Astrocyte (in vitro differentiated cells and primary cell): ENCODE measurements around the gene SHOC2. TPM values are rescaled to one million over a fixed set of nuclear protein-coding genes. Genes with fewer than 3 reads are reported as not detected.

Experiments
- DNase-seq: peaks from one replicate; pipeline ENCODE4 v3.0.0-alpha.2; 2010; ENCODE audit warnings: low read depth
- FAIRE-seq: peaks from 2 replicates; lab custom pipeline; 2011; peaks lifted over from hg19 to GRCh38; lab: Jason Lieb, UNC
- H2AFZ ChIP-seq: 2 replicates; pipeline ENCODE4 v1.6.0; 2012; ENCODE audit warnings: low read depth, low read length, inconsistent platforms
- H3K27ac ChIP-seq: 2 replicates; pipeline ENCODE4 v1.5.1; 2011; ENCODE audit warnings: low read depth, low read length, inconsistent platforms
- H3K27me3 ChIP-seq: 2 replicates; pipeline ENCODE4 v1.6.0; 2011; ENCODE audit warnings: low read length, inconsistent platforms; ENCODE audit not compliant: insufficient read depth
- H3K36me3 ChIP-seq: 2 replicates; pipeline ENCODE4 v1.5.1; 2011; ENCODE audit warnings: low read length, inconsistent platforms; ENCODE audit not compliant: insufficient read depth
- H3K4me1 ChIP-seq: 2 replicates; pipeline ENCODE4 v1.5.1; 2011; ENCODE audit warnings: low read length, inconsistent platforms; ENCODE audit not compliant: insufficient read depth
- H3K4me2 ChIP-seq: 2 replicates; pipeline ENCODE4 v1.6.0; 2012; ENCODE audit warnings: low read length, inconsistent platforms
- H3K4me3 ChIP-seq: 2 replicates; pipeline ENCODE4 v1.5.1; 2011; ENCODE audit warnings: low read depth, mild to moderate bottlenecking, low read length, inconsistent platforms; ENCODE audit not compliant: insufficient read depth
- H3K79me2 ChIP-seq: 2 replicates; pipeline ENCODE4 v1.6.0; 2012; ENCODE audit warnings: mild to moderate bottlenecking, low read length, inconsistent platforms; ENCODE audit not compliant: insufficient read depth
- H3K9ac ChIP-seq: 2 replicates; pipeline ENCODE4 v1.6.0; 2012; ENCODE audit warnings: mild to moderate bottlenecking, low read length, inconsistent platforms
- H3K9me3 ChIP-seq: 2 replicates; pipeline ENCODE4 v1.5.1; 2012; ENCODE audit warnings: low read depth, mild to moderate bottlenecking, low read length, inconsistent platforms; ENCODE audit not compliant: insufficient read depth
- H4K20me1 ChIP-seq: 2 replicates; pipeline ENCODE4 v1.6.0; 2012; ENCODE audit warnings: low read length, inconsistent platforms; ENCODE audit not compliant: insufficient read depth
- H3K27ac Mint-ChIP-seq: one replicate; pipeline ENCODE4 v1.8.0; 2021; ENCODE audit warnings: mild to moderate bottlenecking, mixed read lengths; ENCODE audit not compliant: unreplicated experiment
- H3K27me3 Mint-ChIP-seq: one replicate; pipeline ENCODE4 v1.8.0; 2021; ENCODE audit warnings: low read depth, mixed read lengths; ENCODE audit not compliant: unreplicated experiment
- H3K36me3 Mint-ChIP-seq: one replicate; pipeline ENCODE4 v1.8.0; 2021; ENCODE audit warnings: low read depth, mixed read lengths; ENCODE audit not compliant: unreplicated experiment
- H3K4me1 Mint-ChIP-seq: one replicate; pipeline ENCODE4 v1.8.0; 2021; ENCODE audit warnings: low read depth, mixed read lengths; ENCODE audit not compliant: unreplicated experiment
- H3K4me3 Mint-ChIP-seq: one replicate; pipeline ENCODE4 v1.8.0; 2021; ENCODE audit warnings: mild to moderate bottlenecking, moderate library complexity, mixed read lengths; ENCODE audit not compliant: unreplicated experiment
- H3K9me3 Mint-ChIP-seq: one replicate; pipeline ENCODE4 v1.8.0; 2021; ENCODE audit warnings: mild to moderate bottlenecking, mixed read lengths; ENCODE audit not compliant: unreplicated experiment
- EZH2 ChIP-seq: IDR thresholded peaks from 2 replicates; pipeline ENCODE4 v1.6.1; 2012; ENCODE audit warnings: mild to moderate bottlenecking, low read length, inconsistent platforms; ENCODE audit not compliant: insufficient read depth
- total RNA-seq: library from RNA; stranded (reverse); gene quantifications from 2 replicates; pipeline ENCODE4 v1.2.1, GENCODE V29; 2021
- TF ChIP-seq, protein P1 (sequence below): IDR thresholded peaks from 2 replicates; pipeline ENCODE4 v1.5.1; 2011; ENCODE audit warnings: low read depth, mild to moderate bottlenecking, inconsistent platforms, low read length, moderate library complexity; ENCODE audit not compliant: insufficient read depth

Gene SHOC2
- total RNA-seq, 1 donor from 2014 or later = 80.7 TPM

DNA sequence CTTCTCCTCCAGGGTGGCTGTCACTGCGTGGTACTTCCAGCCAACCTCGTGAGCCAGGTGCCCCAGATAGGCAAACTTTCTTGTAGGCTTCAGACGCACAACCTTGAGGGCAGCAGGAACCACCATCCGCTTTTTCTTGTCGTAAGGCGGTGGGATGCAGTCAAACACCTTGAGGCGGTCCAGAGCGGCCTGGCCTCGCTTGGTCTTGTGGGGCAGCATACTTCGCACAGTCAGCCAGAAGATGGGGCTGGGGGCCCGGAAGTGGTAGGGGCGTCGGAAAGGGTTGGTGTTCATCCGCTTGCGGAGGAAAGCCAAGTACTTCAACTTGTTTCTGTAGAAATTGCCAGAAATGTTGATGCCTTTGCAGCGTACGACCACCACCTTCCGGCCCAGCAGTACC is 17.4 kb downstream of the SHOC2 start:
- Mint-ChIP-seq H3K36me3 (no peaks in the 10 kb centered on the region), H3K4me1 (no peaks in the 10 kb centered on the region), H3K9me3 (no peaks in the 10 kb centered on the region), H3K4me3 (no peak overlapping the region), H3K27me3 (no peaks in the 10 kb centered on the region), H3K27ac (no peak overlapping the region)
- H4K20me1 ChIP-seq = peaks cover 65% of the 10 kb centered on the region
- DNase-seq (no peak), FAIRE-seq (no peak)
- TF ChIP-seq EZH2 = no peak
- TF ChIP-seq, protein P1, sequence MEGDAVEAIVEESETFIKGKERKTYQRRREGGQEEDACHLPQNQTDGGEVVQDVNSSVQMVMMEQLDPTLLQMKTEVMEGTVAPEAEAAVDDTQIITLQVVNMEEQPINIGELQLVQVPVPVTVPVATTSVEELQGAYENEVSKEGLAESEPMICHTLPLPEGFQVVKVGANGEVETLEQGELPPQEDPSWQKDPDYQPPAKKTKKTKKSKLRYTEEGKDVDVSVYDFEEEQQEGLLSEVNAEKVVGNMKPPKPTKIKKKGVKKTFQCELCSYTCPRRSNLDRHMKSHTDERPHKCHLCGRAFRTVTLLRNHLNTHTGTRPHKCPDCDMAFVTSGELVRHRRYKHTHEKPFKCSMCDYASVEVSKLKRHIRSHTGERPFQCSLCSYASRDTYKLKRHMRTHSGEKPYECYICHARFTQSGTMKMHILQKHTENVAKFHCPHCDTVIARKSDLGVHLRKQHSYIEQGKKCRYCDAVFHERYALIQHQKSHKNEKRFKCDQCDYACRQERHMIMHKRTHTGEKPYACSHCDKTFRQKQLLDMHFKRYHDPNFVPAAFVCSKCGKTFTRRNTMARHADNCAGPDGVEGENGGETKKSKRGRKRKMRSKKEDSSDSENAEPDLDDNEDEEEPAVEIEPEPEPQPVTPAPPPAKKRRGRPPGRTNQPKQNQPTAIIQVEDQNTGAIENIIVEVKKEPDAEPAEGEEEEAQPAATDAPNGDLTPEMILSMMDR = no peak
- no peak overlapping the region for H3K9ac ChIP-seq
- H3K79me2 ChIP-seq = peaks cover 95% of the 10 kb centered on the region
- no peaks in the 10 kb centered on the region for H3K36me3 ChIP-seq
- H2AFZ ChIP-seq = no peak overlapping the region
- H3K27ac ChIP-seq = no peak overlapping the region
- no peaks in the 10 kb centered on the region for H3K9me3 ChIP-seq
- H3K4me3 ChIP-seq = no peak overlapping the region
- no peak overlapping the region for H3K4me2 ChIP-seq
- H3K4me1 ChIP-seq = no peaks in the 10 kb centered on the region
- H3K27me3 ChIP-seq = no peaks in the 10 kb centered on the region

DNA sequence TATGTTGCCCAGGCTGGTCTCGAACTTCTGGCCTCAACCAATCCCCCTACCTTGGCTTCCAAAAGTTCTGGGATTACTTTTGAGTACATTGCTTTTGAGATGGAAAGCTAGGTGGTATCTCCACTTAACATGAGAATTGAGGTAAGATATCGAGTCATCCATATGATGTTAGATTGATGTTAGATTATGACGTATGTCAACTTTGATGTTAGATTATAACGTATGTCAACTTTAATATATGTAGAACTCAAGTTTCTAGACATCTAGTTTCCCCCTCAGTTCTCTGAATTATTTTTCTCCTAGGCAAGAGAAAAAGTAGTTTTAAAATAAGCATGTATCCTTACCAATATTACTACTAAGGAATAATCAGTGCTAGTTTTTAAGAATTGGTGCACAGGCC is 20.0 kb downstream of the SHOC2 start:
- no peak overlapping the region for H3K4me3 Mint-ChIP-seq
- peak; percentile 49 for FAIRE-seq
- TF ChIP-seq, protein P1 = no peak
- no peak for TF ChIP-seq EZH2

DNA sequence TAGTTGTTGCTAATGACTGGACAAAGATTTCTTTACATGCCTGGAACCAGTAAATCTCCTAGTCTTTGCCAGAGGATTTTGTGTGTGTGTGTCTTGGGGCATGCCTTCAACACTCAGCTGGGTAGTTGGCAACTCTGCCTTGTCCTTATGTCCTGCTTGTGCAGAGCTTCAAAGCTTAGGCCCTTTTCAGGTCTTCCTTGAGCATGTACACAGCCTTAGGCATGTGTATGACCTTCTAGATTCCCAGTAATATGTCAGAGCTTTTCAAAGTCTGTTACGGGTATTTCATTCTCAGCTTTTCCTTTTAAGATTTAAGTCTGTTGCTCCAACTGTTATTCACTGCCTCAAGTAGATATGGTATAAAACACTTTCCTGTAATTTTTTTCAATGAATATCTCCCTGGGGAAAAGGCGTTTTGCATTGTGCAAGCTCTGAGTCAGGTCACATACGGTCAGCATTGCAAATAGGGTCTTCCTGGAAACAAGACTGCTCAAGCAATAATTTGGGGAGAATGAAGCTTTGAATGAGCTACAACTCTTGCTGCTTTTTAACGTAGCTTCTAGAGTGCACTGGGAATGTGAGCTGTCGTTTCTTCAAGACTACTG is 25.5 kb downstream of the SHOC2 start:
- FAIRE-seq = peak; percentile 37
- Histone ChIP-seq H3K9ac (no peak overlapping the region), H3K4me1 (peaks cover 11% of the 10 kb centered on the region), H3K79me2 (peaks cover 76% of the 10 kb centered on the region), H3K36me3 (peaks cover 5% of the 10 kb centered on the region), H3K27me3 (no peaks in the 10 kb centered on the region), H2AFZ (no peak overlapping the region), H3K27ac (no peak overlapping the region), H3K9me3 (no peaks in the 10 kb centered on the region), H4K20me1 (peaks cover 57% of the 10 kb centered on the region), H3K4me3 (no peak overlapping the region), H3K4me2 (no peak overlapping the region)
- TF ChIP-seq, protein P1 = no peak
- no peak for TF ChIP-seq EZH2
- Mint-ChIP-seq H3K27me3 (no peaks in the 10 kb centered on the region), H3K9me3 (no peaks in the 10 kb centered on the region), H3K4me3 (no peak overlapping the region), H3K36me3 (peaks cover 26% of the 10 kb centered on the region), H3K27ac (no peak overlapping the region), H3K4me1 (peaks cover 40% of the 10 kb centered on the region)
- no peak for DNase-seq

More for the DNA sequence above, 20.0 kb downstream of the SHOC2 start:
- no peak overlapping the region for H2AFZ ChIP-seq
- no peak overlapping the region for H3K27ac ChIP-seq
- H3K9ac ChIP-seq = no peak overlapping the region
- peaks cover 60% of the 10 kb centered on the region for H4K20me1 ChIP-seq
- peaks cover 3% of the 10 kb centered on the region for H3K4me1 Mint-ChIP-seq
- H3K9me3 Mint-ChIP-seq = no peaks in the 10 kb centered on the region
- H3K4me3 ChIP-seq = no peak overlapping the region
- no peaks in the 10 kb centered on the region for H3K9me3 ChIP-seq
- H3K27ac Mint-ChIP-seq = no peak overlapping the region
- H3K4me2 ChIP-seq = no peak overlapping the region
- no peaks in the 10 kb centered on the region for H3K27me3 ChIP-seq
- no peaks in the 10 kb centered on the region for H3K4me1 ChIP-seq
- no peak for DNase-seq
- peaks cover 12% of the 10 kb centered on the region for H3K36me3 Mint-ChIP-seq
- peaks cover 5% of the 10 kb centered on the region for H3K36me3 ChIP-seq
- H3K27me3 Mint-ChIP-seq = no peaks in the 10 kb centered on the region
- H3K79me2 ChIP-seq = peaks cover 95% of the 10 kb centered on the region
